Activated naive CD8-positive, alpha-beta T cell treated with anti-CD3 and anti-CD28 coated beads, Interleukin-2, amount 10 ng/mL, durations not matched to agents 7 days and 5 days (primary cell): Measurements from ENCODE around the gene LTBP2. TPM values are rescaled to one million over a fixed set of nuclear protein-coding genes. Genes with fewer than 3 reads are reported as not detected.

Experiments
- ATAC-seq: fragments of 150-1000 bp; cut with Tn5 transposase; one replicate; pipeline ENCODE4 v1.10.0; 2021; ENCODE audit warnings: low read depth, moderate library complexity
- POLR2A ChIA-PET: fragments of 350-600 bp; sonication (Branson Sonifier 250); formaldehyde crosslinking; loops from one replicate; lab custom pipeline; 2021; ENCODE audit warnings: antibody characterized with exemption; lab: Charles Lee
- DNase-seq: peaks from one replicate; pipeline ENCODE4 v3.0.0; 2021
- H3K27ac Mint-ChIP-seq: one replicate; pipeline ENCODE4 v1.8.0; 2022; ENCODE audit warnings: mild to moderate bottlenecking, mixed read lengths
- H3K27me3 Mint-ChIP-seq: one replicate; pipeline ENCODE4 v1.8.0; 2022; ENCODE audit warnings: mild to moderate bottlenecking, moderate library complexity, mixed read lengths
- H3K36me3 Mint-ChIP-seq: one replicate; pipeline ENCODE4 v1.8.0; 2021; ENCODE audit warnings: mild to moderate bottlenecking, mixed read lengths
- H3K4me1 Mint-ChIP-seq: one replicate; pipeline ENCODE4 v1.8.0; 2021; ENCODE audit warnings: mixed read lengths
- H3K4me3 Mint-ChIP-seq: one replicate; pipeline ENCODE4 v1.8.0; 2022; ENCODE audit warnings: mild to moderate bottlenecking, moderate library complexity, mixed read lengths
- H3K9me3 Mint-ChIP-seq: one replicate; pipeline ENCODE4 v1.8.0; 2021; ENCODE audit warnings: mixed read lengths
- total RNA-seq, 2 experiments: library from RNA; stranded (reverse); gene quantifications; one replicate each; pipeline ENCODE4 v1.2.3, GENCODE V29; 2021

The LTBP2 gene
- total RNA-seq, 2 experiments from 2014 or later = 0.28 to 1.1 TPM

DNA sequence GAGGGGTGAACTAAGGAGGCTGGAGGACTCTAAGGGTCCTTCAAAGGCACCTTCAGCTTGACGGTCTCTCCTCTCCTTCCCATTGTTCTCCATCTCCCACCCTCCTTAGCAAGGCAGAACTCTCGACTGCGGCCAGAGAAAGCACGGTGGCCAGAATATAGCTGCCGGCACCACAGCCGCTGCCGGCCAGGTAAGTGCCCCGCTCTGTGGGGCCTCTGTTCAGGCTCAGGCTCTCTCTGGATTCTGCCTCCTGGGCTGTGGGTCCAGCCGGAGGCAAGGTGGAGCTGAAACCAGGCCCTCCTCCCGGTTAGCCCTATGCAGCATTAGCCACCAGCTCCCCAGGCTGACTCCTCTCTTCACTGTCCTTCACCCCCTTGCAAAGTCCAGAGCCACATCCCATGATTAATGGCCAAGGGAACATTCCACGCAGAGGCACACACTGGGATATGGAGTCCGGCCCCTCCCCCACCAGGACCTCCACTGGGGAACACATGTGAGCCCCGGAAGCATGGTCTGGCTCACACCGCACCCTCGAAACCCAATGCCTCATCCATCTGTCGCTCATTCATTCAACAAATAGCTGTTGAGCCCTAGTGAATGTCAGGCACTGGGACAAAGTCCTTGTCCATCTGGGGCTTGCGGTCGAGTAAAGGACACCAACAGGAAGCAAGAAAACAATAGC lies 25.2 kb downstream of the LTBP2 start:
- Mint-ChIP-seq H3K4me1 (peaks cover 2% of the 10 kb centered on the region), H3K4me3 (no peak overlapping the region), H3K36me3 (no peaks in the 10 kb centered on the region), H3K27me3 (peaks cover 27% of the 10 kb centered on the region), H3K9me3 (no peaks in the 10 kb centered on the region), H3K27ac (no peak overlapping the region)
- no peak for ATAC-seq
- no peak for DNase-seq
- POLR2A ChIA-PET = no interaction called here

- POLR2A ChIA-PET = no interaction called here
- DNase-seq (no peak), ATAC-seq (no peak)
- Mint-ChIP-seq H3K9me3 (no peaks in the 10 kb centered on the region), H3K4me3 (no peak overlapping the region), H3K27ac (no peak overlapping the region), H3K36me3 (no peaks in the 10 kb centered on the region), H3K4me1 (peaks cover 2% of the 10 kb centered on the region), H3K27me3 (peaks cover 28% of the 10 kb centered on the region)
Observed at GRCh38 chr14:74585406-74586335, 26.4 kb downstream of the LTBP2 start.

DNA sequence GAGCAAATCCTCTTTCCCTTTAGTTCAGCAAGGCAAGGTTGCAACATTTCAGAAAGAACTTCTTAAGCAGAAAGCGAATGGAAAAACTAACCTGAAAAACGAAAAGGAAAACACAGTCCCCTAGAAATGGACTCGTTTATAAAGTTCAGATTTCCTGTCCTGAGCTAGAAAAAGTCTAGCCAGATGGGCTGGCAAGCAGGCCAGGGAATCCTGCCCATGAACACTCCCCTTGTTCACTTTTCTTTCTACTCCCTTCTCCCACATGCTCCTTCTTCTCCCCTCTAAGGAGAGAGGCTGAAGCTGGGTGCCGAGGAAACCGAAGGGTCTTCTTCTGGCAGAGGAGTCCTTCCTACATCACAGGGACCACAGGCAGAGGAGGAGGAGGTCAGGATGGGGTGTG lies 27.1 kb downstream of the LTBP2 start:
- Mint-ChIP-seq H3K27ac (peak overlapping the region; percentile 50), H3K4me1 (peaks cover 5% of the 10 kb centered on the region), H3K27me3 (peaks cover 24% of the 10 kb centered on the region), H3K4me3 (no peak overlapping the region), H3K36me3 (no peaks in the 10 kb centered on the region), H3K9me3 (no peaks in the 10 kb centered on the region)
- no peak for DNase-seq
- ATAC-seq = no peak
- POLR2A ChIA-PET = no interaction called here

- peaks cover 15% of the 10 kb centered on the region for H3K4me1 Mint-ChIP-seq
- ATAC-seq = peak; percentile 43
Observed at GRCh38 chr14:74583689-74584434, 28.2 kb downstream of the LTBP2 start.

DNA sequence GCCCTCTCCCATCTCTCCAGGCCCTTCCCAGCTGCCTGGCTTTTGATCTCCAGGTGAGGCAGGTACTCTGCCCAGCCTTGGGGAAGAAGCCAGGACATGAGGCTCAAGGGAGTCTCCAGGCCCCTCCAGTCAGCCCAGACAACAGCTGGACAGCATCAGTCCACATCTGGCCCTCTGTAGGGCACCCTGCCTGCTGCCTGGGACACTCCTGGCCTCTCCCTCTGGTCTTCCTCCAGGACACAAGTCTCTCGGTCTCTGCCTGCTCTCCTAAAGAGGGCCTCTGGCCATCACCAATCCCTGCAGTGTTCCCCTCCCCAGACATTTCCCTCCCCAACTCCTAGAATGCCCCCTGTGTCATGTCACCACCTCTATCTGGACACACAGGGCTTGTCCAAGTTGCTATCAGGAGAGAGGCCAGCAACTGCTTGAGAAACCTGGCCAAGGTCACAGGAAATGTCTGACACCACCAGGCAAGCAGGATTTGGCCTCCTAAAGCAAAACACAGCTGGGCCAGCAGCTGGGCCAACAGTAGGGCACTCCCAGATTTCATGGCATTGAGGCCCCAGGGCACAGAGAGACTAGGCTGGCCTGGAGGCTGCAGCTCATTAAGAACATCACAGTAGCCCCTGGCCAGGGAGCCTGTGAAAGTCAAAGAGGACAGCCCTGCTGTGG lies 29.0 kb downstream of the LTBP2 start:
- H3K4me3 Mint-ChIP-seq = no peak overlapping the region
- H3K27ac Mint-ChIP-seq = no peak overlapping the region
- DNase-seq = no peak

More at GRCh38 chr14:74583689-74584434, 28.2 kb downstream of the LTBP2 start:
- POLR2A ChIA-PET = no interaction called here
- no peaks in the 10 kb centered on the region for H3K9me3 Mint-ChIP-seq
- H3K27me3 Mint-ChIP-seq = peaks cover 22% of the 10 kb centered on the region
- no peak overlapping the region for H3K4me3 Mint-ChIP-seq
- H3K27ac Mint-ChIP-seq = no peak overlapping the region
- H3K36me3 Mint-ChIP-seq = no peaks in the 10 kb centered on the region
- no peak for DNase-seq

GRCh38 chr14:74580275-74580672 lies 31.8 kb downstream of the LTBP2 start:
- Mint-ChIP-seq H3K9me3 (no peaks in the 10 kb centered on the region), H3K27me3 (peaks cover 44% of the 10 kb centered on the region), H3K4me3 (no peak overlapping the region), H3K4me1 (peaks cover 15% of the 10 kb centered on the region), H3K36me3 (no peaks in the 10 kb centered on the region), H3K27ac (no peak overlapping the region)
- DNase-seq = no peak
- POLR2A ChIA-PET = no interaction called here
- ATAC-seq = no peak

More for the DNA sequence above, 29.0 kb downstream of the LTBP2 start:
- Mint-ChIP-seq H3K9me3 (no peaks in the 10 kb centered on the region), H3K4me1 (peaks cover 15% of the 10 kb centered on the region), H3K27me3 (peaks cover 28% of the 10 kb centered on the region), H3K36me3 (no peaks in the 10 kb centered on the region)
- no peak for ATAC-seq
- POLR2A ChIA-PET = interaction anchor here (1.0 kb wide), 1 partner anchor 36 kb away, joined by 3 read pairs; no protein-coding TSS in a partner anchor

- Mint-ChIP-seq H3K27me3 (peaks cover 38% of the 10 kb centered on the region), H3K4me3 (peak overlapping the region; percentile 13), H3K4me1 (peaks cover 20% of the 10 kb centered on the region), H3K9me3 (no peaks in the 10 kb centered on the region), H3K36me3 (no peaks in the 10 kb centered on the region), H3K27ac (peak overlapping the region; percentile 54)
- ATAC-seq (peak; percentile 57), DNase-seq (no peak)
- POLR2A ChIA-PET = no interaction called here
Observed at GRCh38 chr14:74579447-74580274, 32.4 kb downstream of the LTBP2 start.

- Mint-ChIP-seq H3K4me1 (peaks cover 32% of the 10 kb centered on the region), H3K27me3 (peaks cover 34% of the 10 kb centered on the region), H3K9me3 (no peaks in the 10 kb centered on the region), H3K4me3 (no peak overlapping the region), H3K27ac (no peak overlapping the region), H3K36me3 (no peaks in the 10 kb centered on the region)
- POLR2A ChIA-PET = no interaction called here
- no peak for ATAC-seq
- DNase-seq = no peak
Observed at GRCh38 chr14:74578479-74578878, 33.6 kb downstream of the LTBP2 start.

DNA sequence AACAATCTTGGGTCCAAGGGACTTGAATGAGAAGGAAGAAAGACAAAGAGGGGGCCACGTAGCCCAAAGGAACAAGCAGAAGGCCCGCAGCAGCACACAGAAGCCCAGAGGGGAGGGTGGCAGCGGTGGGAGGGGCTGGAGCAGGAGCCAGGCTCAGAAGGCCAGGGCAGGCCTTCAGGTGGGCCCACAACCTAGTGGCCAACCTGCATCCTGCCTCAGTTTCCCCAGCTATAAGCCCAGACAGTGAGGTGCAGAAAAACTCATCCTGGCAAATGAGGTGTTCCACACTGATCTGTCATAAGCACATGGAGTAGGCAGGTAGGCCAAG lies 34.1 kb downstream of the LTBP2 start:
- POLR2A ChIA-PET = no interaction called here
- ATAC-seq = no peak
- H3K36me3 Mint-ChIP-seq = no peaks in the 10 kb centered on the region
- H3K27ac Mint-ChIP-seq = no peak overlapping the region
- no peaks in the 10 kb centered on the region for H3K9me3 Mint-ChIP-seq
- DNase-seq = no peak
- H3K4me1 Mint-ChIP-seq = peaks cover 33% of the 10 kb centered on the region
- H3K27me3 Mint-ChIP-seq = peaks cover 39% of the 10 kb centered on the region
- no peak overlapping the region for H3K4me3 Mint-ChIP-seq

GRCh38 chr14:74577247-74577947 lies 34.6 kb downstream of the LTBP2 start:
- H3K4me3 Mint-ChIP-seq = no peak overlapping the region
- POLR2A ChIA-PET = no interaction called here
- no peaks in the 10 kb centered on the region for H3K9me3 Mint-ChIP-seq
- H3K4me1 Mint-ChIP-seq = peaks cover 33% of the 10 kb centered on the region
- H3K27me3 Mint-ChIP-seq = peaks cover 43% of the 10 kb centered on the region
- peak overlapping the region; percentile 6 for H3K27ac Mint-ChIP-seq
- DNase-seq (no peak), ATAC-seq (no peak)
- no peaks in the 10 kb centered on the region for H3K36me3 Mint-ChIP-seq

DNA sequence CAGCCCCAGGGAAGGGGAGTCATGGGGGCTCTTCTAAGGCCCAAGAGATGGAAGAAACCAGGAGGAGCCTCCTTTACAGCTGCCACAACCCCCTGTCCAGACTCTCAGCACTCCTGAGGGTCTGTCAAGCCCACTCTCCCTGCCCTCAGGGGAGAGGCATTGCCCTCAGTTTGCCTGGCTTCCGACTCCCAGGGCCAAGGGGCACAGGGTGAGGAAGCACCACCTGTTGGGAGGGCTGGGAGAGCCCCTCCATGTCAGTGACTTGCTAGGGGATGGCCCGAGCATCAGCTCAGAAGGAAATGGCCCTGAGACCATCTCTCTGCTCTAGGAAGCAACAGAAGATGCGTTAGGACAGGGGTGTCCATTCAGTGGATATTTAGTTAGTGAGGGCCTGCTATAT lies 36.1 kb downstream of the LTBP2 start:
- H3K4me3 Mint-ChIP-seq = no peak overlapping the region
- H3K4me1 Mint-ChIP-seq = peaks cover 40% of the 10 kb centered on the region
- no peaks in the 10 kb centered on the region for H3K36me3 Mint-ChIP-seq
- DNase-seq = no peak
- POLR2A ChIA-PET = interaction anchor here (0.6 kb wide), 1 partner anchor 138 kb away, joined by 3 read pairs; no protein-coding TSS in a partner anchor
- no peaks in the 10 kb centered on the region for H3K9me3 Mint-ChIP-seq
- H3K27ac Mint-ChIP-seq = no peak overlapping the region
- no peak for ATAC-seq
- H3K27me3 Mint-ChIP-seq = peaks cover 47% of the 10 kb centered on the region

GRCh38 chr14:74575507-74575906 lies 36.5 kb downstream of the LTBP2 start:
- Mint-ChIP-seq H3K4me1 (peaks cover 40% of the 10 kb centered on the region), H3K36me3 (no peaks in the 10 kb centered on the region), H3K4me3 (no peak overlapping the region), H3K27me3 (peaks cover 50% of the 10 kb centered on the region), H3K27ac (no peak overlapping the region), H3K9me3 (no peaks in the 10 kb centered on the region)
- ATAC-seq (no peak), DNase-seq (no peak)
- POLR2A ChIA-PET = no interaction called here
